Osteoblast (primary cell): ENCODE results near the gene NODAL. TPM values are rescaled to one million over a fixed set of nuclear protein-coding genes. Genes with fewer than 3 reads are reported as not detected.
A peak's percentile ranks its signal among the peaks of the same experiment; 100 is the strongest.

ENCODE experiments used
- DNase-seq: peaks from one replicate; pipeline ENCODE4 v3.0.0; 2011; ENCODE audit warnings: low spot score, mixed read lengths; ENCODE audit not compliant: insufficient read length; ENCODE audit errors: missing footprints
- H2AFZ ChIP-seq: 2 replicates; pipeline ENCODE4 v1.6.0; 2011; ENCODE audit warnings: mild to moderate bottlenecking, low read length
- H3K27ac ChIP-seq: 2 replicates; pipeline ENCODE4 v1.5.1; 2011; ENCODE audit warnings: mild to moderate bottlenecking, low read depth, low read length, moderate library complexity
- H3K27me3 ChIP-seq: 2 replicates; pipeline ENCODE4 v1.6.0; 2012; ENCODE audit warnings: mild to moderate bottlenecking, control low read depth, inconsistent platforms, low read length, moderate library complexity; ENCODE audit not compliant: insufficient read depth
- H3K36me3 ChIP-seq: 2 replicates; pipeline ENCODE4 v1.5.1; 2011; ENCODE audit warnings: mild to moderate bottlenecking, low read length, control low read depth, moderate library complexity; ENCODE audit not compliant: insufficient read depth
- H3K4me1 ChIP-seq: 2 replicates; pipeline ENCODE4 v1.5.1; 2011; ENCODE audit warnings: mild to moderate bottlenecking, low read length, control low read depth, moderate library complexity; ENCODE audit not compliant: insufficient read depth
- H3K4me2 ChIP-seq: 2 replicates; pipeline ENCODE4 v1.6.0; 2011; ENCODE audit warnings: mild to moderate bottlenecking, low read length; ENCODE audit not compliant: insufficient read depth
- H3K4me3 ChIP-seq: fragments of 200-600 bp; sonication (generic); 3 replicates; pipeline ENCODE4 v1.5.1; 2012; ENCODE audit warnings: mild to moderate bottlenecking, low read length, inconsistent platforms; ENCODE audit not compliant: insufficient read depth
- H3K79me2 ChIP-seq: 2 replicates; pipeline ENCODE4 v1.6.0; 2012; ENCODE audit warnings: mild to moderate bottlenecking, low read length, control low read depth, inconsistent platforms; ENCODE audit not compliant: insufficient read depth
- H3K9me3 ChIP-seq: 2 replicates; pipeline ENCODE4 v1.5.1; 2011; ENCODE audit warnings: low read depth, low read length, control low read depth
- H4K20me1 ChIP-seq: 2 replicates; pipeline ENCODE4 v1.6.0; 2012; ENCODE audit warnings: mild to moderate bottlenecking, low read length, control low read depth; ENCODE audit not compliant: insufficient read depth
- CTCF ChIP-seq: IDR thresholded peaks from 2 replicates; pipeline ENCODE4 v1.5.1; 2011; ENCODE audit warnings: mild to moderate bottlenecking, low read depth, low read length, moderate library complexity; ENCODE audit errors: extremely low read depth
- total RNA-seq: library from RNA; depleted of rRNA; stranded (reverse); fragments of >200 nt; gene quantifications from 2 replicates; pipeline ENCODE4 v1.2.3, GENCODE V29; 2012

The NODAL gene
- total RNA-seq, 1 donor, result not detected

DNA sequence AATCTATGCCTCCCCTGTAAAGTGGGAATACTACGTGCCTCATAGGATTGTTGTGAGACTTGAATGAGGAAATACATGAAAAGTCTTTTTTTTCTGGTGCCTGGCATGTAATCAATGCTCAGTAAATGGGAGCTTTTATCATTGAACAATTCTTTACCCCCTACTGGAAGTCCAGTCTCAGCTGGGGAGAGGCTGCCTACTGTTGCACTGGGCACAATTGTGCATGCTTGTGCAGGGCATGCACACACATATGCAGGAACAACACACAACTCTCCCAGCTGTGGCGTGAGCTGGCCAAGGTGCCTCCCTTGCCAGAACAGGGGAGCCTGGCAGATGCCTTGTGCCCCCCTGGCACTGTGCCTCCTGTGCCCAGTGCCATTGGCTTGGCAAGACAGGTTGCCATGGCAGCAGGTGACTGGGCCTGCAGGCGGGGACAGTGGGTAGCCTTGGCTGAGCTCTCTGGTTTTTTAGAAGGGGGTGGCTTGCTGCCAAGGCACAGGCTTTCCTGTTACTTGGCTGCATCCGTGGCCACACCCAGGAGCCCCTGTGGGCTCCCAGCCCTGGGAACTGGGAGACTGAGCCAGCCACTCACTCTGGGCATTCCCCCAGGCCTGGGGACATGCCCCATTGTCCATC, 21.0 kb upstream of the NODAL start:
- no peak for TF ChIP-seq CTCF
- peak; percentile 85 for DNase-seq
- Histone ChIP-seq H3K27ac (no peak overlapping the region), H3K36me3 (no peaks in the 10 kb centered on the region), H3K4me2 (no peak overlapping the region), H2AFZ (no peak overlapping the region), H3K4me1 (peaks cover 7% of the 10 kb centered on the region), H3K4me3 (no peak overlapping the region), H3K79me2 (no peaks in the 10 kb centered on the region), H3K9me3 (no peaks in the 10 kb centered on the region), H3K27me3 (peaks cover 11% of the 10 kb centered on the region), H4K20me1 (no peaks in the 10 kb centered on the region)

- TF ChIP-seq CTCF, result peak; percentile 82
- Histone ChIP-seq H4K20me1 (no peaks in the 10 kb centered on the region), H3K36me3 (no peaks in the 10 kb centered on the region), H2AFZ (no peak overlapping the region), H3K4me1 (peaks cover 7% of the 10 kb centered on the region), H3K79me2 (no peaks in the 10 kb centered on the region), H3K27ac (no peak overlapping the region), H3K4me2 (no peak overlapping the region), H3K4me3 (no peak overlapping the region), H3K27me3 (peaks cover 7% of the 10 kb centered on the region), H3K9me3 (no peaks in the 10 kb centered on the region)
- DNase-seq, result peak; percentile 98
Observed at GRCh38 chr10:70461397-70462348, 20.2 kb upstream of the NODAL start.

DNA sequence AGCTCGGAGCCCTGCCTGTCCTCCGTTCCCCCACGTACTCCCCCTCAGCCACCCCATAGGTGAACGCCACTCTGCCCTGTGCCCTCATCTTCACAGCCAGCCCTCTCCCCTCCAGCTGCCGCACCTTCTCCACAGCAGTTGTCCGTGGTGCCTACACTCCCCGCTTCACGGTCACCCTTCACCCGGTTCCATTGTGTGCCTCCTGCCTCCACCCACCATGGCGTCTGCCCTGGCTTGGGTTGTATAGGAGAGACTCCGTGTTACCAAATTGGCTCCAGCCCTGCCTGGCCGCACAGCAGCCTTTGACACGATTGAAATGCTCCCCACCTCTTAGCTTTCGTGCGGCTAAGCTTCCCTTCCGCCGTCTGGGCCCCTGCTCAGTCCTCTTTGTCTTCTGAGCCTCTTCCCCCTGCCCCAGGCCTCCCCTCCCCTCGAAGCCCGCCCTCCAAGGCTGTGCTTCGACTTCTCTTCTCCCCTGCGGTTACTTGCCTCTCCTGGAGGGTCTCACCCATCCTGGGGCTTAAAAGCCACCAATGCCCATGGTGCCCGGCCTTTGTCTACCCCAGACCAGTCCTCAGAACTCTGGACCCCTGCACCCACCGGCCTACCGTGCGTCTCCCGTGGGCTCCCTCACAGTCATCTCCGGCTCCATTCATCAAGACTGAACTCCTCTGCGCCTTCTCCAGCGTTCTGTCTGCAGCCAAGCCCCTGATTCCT, 18.5 kb upstream of the NODAL start:
- peaks cover 8% of the 10 kb centered on the region for H3K27me3 ChIP-seq
- no peak for TF ChIP-seq CTCF
- H3K36me3 ChIP-seq, result no peaks in the 10 kb centered on the region
- H2AFZ ChIP-seq, result no peak overlapping the region
- H3K4me1 ChIP-seq, result peaks cover 7% of the 10 kb centered on the region
- no peaks in the 10 kb centered on the region for H3K9me3 ChIP-seq
- no peak overlapping the region for H3K4me3 ChIP-seq
- no peak overlapping the region for H3K27ac ChIP-seq
- H3K79me2 ChIP-seq, result no peaks in the 10 kb centered on the region
- H4K20me1 ChIP-seq, result no peaks in the 10 kb centered on the region
- H3K4me2 ChIP-seq, result no peak overlapping the region
- DNase-seq, result no peak
